ENCODE results near the gene ARID5A. TPM values are rescaled to one million over a fixed set of nuclear protein-coding genes. Genes with fewer than 3 reads are reported as not detected.

Gene ARID5A
- total and polyA plus RNA-seq, 2 of the 13 experiments (the other 11 are each of a cell fraction or from before 2014, with no cell fraction given), result 6.0 to 9.5 TPM

- WGBS (ENCODE audit: low lambda C conversion rate), result 7% methylated on average over 10 of the region's 16 CpGs
- no peaks in the 10 kb centered on the region for H3K79me2 ChIP-seq (ENCODE audit: insufficient read depth, low read length)
- H4K20me1 ChIP-seq (ENCODE audit: insufficient read depth, low read length), result no peaks in the 10 kb centered on the region
- peak overlapping the region; percentile 45 for H2AFZ ChIP-seq (ENCODE audit: low read length)
- in situ Hi-C loops (cut with HindIII; ENCODE audit: extremely low pct_ligation_motif_present, low pct_unique_long_range_greater_than_20kb), result loop anchor here (25.0 kb wide), 1 partner anchor 365 kb away; the partner anchor contains the start of genes ASTL and DUSP2
- H3K4me3 ChIP-seq (replicated peaks in 1 of 3; ENCODE audit: insufficient read depth in 1 of 3, low read depth in 2 of 3, low read length in 3 of 3), result peak overlapping the region; percentile 15 to 69 (median 21); a peak in 4 of 6 replicates
- CTCF ChIA-PET (ENCODE audit: low intra/inter-chr PET ratio, low total read pairs), result no interaction called here
- peak overlapping the region; percentile 39; the same call in 1 of the 2 replicates for H3K9ac ChIP-seq (ENCODE audit: insufficient read depth, low read depth, low read length)
- peak overlapping the region; percentile 93 for H3K4me2 ChIP-seq (ENCODE audit: low read depth, low read length)
- ATAC-seq (peak; percentile 63), FAIRE-seq (peak; percentile 87), DNase-seq (ENCODE audit: low spot score) (peak; percentile 49)
- no peaks in the 10 kb centered on the region; a peak in 1 of 5 replicates for H3K27me3 ChIP-seq (ENCODE audit: control insufficient read depth in 1 of 2, insufficient read depth in 2 of 2, low read length in 2 of 2)
- POLR2A ChIA-PET, result interaction anchor here (1.0 to 1.6 kb wide), 2 partner anchors 19 to 89 kb away, joined by 3 to 4 read pairs; no protein-coding TSS in a partner anchor
- intact Hi-C loops (cut with micrococcal nuclease; ENCODE audit: unreplicated experiment), result no loop called here
- H3K36me3 ChIP-seq (replicated peaks in 1 of 2; ENCODE audit: control insufficient read depth in 1 of 2, insufficient read depth in 2 of 2, low read length in 2 of 2), result no peaks in the 10 kb centered on the region
- no peaks in the 10 kb centered on the region for H3K9me3 ChIP-seq (ENCODE audit: low read length)
- no TSS peak for BruUV-seq (replicated peaks)
- peaks cover 60% of the 10 kb centered on the region for H3K4me1 ChIP-seq (ENCODE audit: insufficient read depth, low read length)
- peak overlapping the region; percentile 25 for H3K27ac ChIP-seq (ENCODE audit: extremely low read length, insufficient read depth, low read length)
- TF ChIP-seq REXO4 (CRISPR knock-in tag; IDR thresholded peaks at IDR 0.05; ENCODE audit: borderline replicate concordance), result 0 out of 2 replicates have a peak, but pooled peaks have one; percentile 34
- TF ChIP-seq ZNF777 (CRISPR knock-in tag; IDR thresholded peaks at IDR 0.05), result no peak
- peak; percentile 84 for TF ChIP-seq ZNF740 (CRISPR knock-in tag; IDR thresholded peaks at IDR 0.05)
- no peak for TF ChIP-seq ZNF382 (CRISPR knock-in tag; IDR thresholded peaks at IDR 0.05; ENCODE audit: borderline replicate concordance)
- TF ChIP-seq ZUFSP (CRISPR knock-in tag; IDR thresholded peaks at IDR 0.05; ENCODE audit: borderline replicate concordance), result no peak
- TF ChIP-seq SRSF9 (IDR thresholded peaks at IDR 0.05; ENCODE audit: borderline replicate concordance, insufficient read depth, low read depth, low read length, poor library complexity, severe bottlenecking), result no peak
- no peak for TF ChIP-seq SMYD3 (CRISPR knock-in tag; IDR thresholded peaks at IDR 0.05)
- TF ChIP-seq MIXL1 (CRISPR knock-in tag; IDR thresholded peaks at IDR 0.05), result no peak
- TF ChIP-seq RCOR2 (CRISPR knock-in tag; IDR thresholded peaks at IDR 0.05), result peak; percentile 42; the same call in 1 of the 2 replicates
- no peak for TF ChIP-seq REL (CRISPR knock-in tag; conservative IDR thresholded peaks at IDR 0.05)
- no peak for TF ChIP-seq ETV6 (CRISPR knock-in tag; conservative IDR thresholded peaks at IDR 0.05)
- no peak for TF ChIP-seq NPAS2 (CRISPR knock-in tag; IDR thresholded peaks at IDR 0.05; ENCODE audit: borderline replicate concordance)
- no peak for TF ChIP-seq ZNF343 (CRISPR knock-in tag; IDR thresholded peaks at IDR 0.05)
- peak; percentile 48; the same call in 1 of the 2 replicates for TF ChIP-seq ZFP91 (CRISPR knock-in tag; IDR thresholded peaks at IDR 0.05; ENCODE audit: borderline replicate concordance)
- 0 out of 2 replicates have a peak, but pooled peaks have one; percentile 51 for TF ChIP-seq ZNF570 (CRISPR knock-in tag; IDR thresholded peaks at IDR 0.05; ENCODE audit: borderline replicate concordance)
Measured at GRCh38 chr2:96501886-96502810, 34.4 kb upstream of the ARID5A start.
